IPS-15b (cell line): Measurements from ENCODE around the gene ANKRD50.

Source experiments
- H3K27me3 ChIP-seq: one replicate; pipeline ENCODE4 v1.6.1; 2013; ENCODE audit warnings: low read length; ENCODE audit not compliant: control insufficient read depth, insufficient read depth
- H3K36me3 ChIP-seq: one replicate; pipeline ENCODE4 v1.6.1; 2013; ENCODE audit warnings: low read length; ENCODE audit not compliant: control insufficient read depth, insufficient read depth
- H3K4me1 ChIP-seq: one replicate; pipeline ENCODE4 v1.6.1; 2013; ENCODE audit warnings: mild to moderate bottlenecking, low read length; ENCODE audit not compliant: control insufficient read depth, insufficient read depth
- H3K4me3 ChIP-seq: one replicate; pipeline ENCODE4 v1.5.1; 2013; ENCODE audit warnings: low read depth, low read length
- H3K9ac ChIP-seq: one replicate; pipeline ENCODE4 v1.6.1; 2013; ENCODE audit warnings: low read depth, mild to moderate bottlenecking, low read length
- H3K9me3 ChIP-seq: one replicate; pipeline ENCODE4 v1.6.1; 2013; ENCODE audit warnings: mild to moderate bottlenecking, low read length; ENCODE audit not compliant: control insufficient read depth, insufficient read depth

ANKRD50 gene

GRCh38 chr4:124736526-124736925 is 24.0 kb upstream of the ANKRD50 start:
- Histone ChIP-seq H3K4me3 (no peak overlapping the region), H3K4me1 (peaks cover 12% of the 10 kb centered on the region), H3K9ac (no peak overlapping the region), H3K27me3 (no peaks in the 10 kb centered on the region), H3K36me3 (no peaks in the 10 kb centered on the region), H3K9me3 (no peaks in the 10 kb centered on the region)

- Histone ChIP-seq H3K36me3 (no peaks in the 10 kb centered on the region), H3K4me1 (no peaks in the 10 kb centered on the region), H3K9me3 (no peaks in the 10 kb centered on the region), H3K4me3 (no peak overlapping the region), H3K27me3 (no peaks in the 10 kb centered on the region), H3K9ac (no peak overlapping the region)
Observed at GRCh38 chr4:124727331-124727890, 14.9 kb upstream of the ANKRD50 start.

GRCh38 chr4:124726269-124726668 is 13.7 kb upstream of the ANKRD50 start:
- no peaks in the 10 kb centered on the region for H3K9me3 ChIP-seq
- H3K9ac ChIP-seq, result no peak overlapping the region
- no peak overlapping the region for H3K4me3 ChIP-seq
- no peaks in the 10 kb centered on the region for H3K36me3 ChIP-seq
- H3K27me3 ChIP-seq, result no peaks in the 10 kb centered on the region
- H3K4me1 ChIP-seq, result no peaks in the 10 kb centered on the region

- no peaks in the 10 kb centered on the region for H3K9me3 ChIP-seq
- H3K4me3 ChIP-seq, result no peak overlapping the region
- H3K27me3 ChIP-seq, result no peaks in the 10 kb centered on the region
- H3K9ac ChIP-seq, result no peak overlapping the region
- H3K36me3 ChIP-seq, result no peaks in the 10 kb centered on the region
- H3K4me1 ChIP-seq, result no peaks in the 10 kb centered on the region
Observed at GRCh38 chr4:124722071-124722470, 9.5 kb upstream of the ANKRD50 start.

- Histone ChIP-seq H3K27me3 (no peaks in the 10 kb centered on the region), H3K9me3 (no peaks in the 10 kb centered on the region), H3K9ac (no peak overlapping the region), H3K4me3 (no peak overlapping the region), H3K4me1 (no peaks in the 10 kb centered on the region), H3K36me3 (no peaks in the 10 kb centered on the region)
Observed at GRCh38 chr4:124717101-124717500, 4.6 kb upstream of the ANKRD50 start.

GRCh38 chr4:124713185-124713592 is 657 bp upstream of the ANKRD50 start:
- Histone ChIP-seq H3K36me3 (no peaks in the 10 kb centered on the region), H3K27me3 (no peaks in the 10 kb centered on the region), H3K9ac (peak overlapping the region; percentile 91), H3K4me1 (peaks cover 10% of the 10 kb centered on the region), H3K9me3 (no peaks in the 10 kb centered on the region), H3K4me3 (peak overlapping the region; percentile 81)

GRCh38 chr4:124711471-124712371 is 811 bp downstream of the ANKRD50 start:
- H3K4me1 ChIP-seq, result peaks cover 13% of the 10 kb centered on the region
- H3K27me3 ChIP-seq, result no peaks in the 10 kb centered on the region
- H3K9ac ChIP-seq, result peak overlapping the region; percentile 61
- H3K36me3 ChIP-seq, result no peaks in the 10 kb centered on the region
- H3K9me3 ChIP-seq, result no peaks in the 10 kb centered on the region
- H3K4me3 ChIP-seq, result peak overlapping the region; percentile 85

- H3K36me3 ChIP-seq, result no peaks in the 10 kb centered on the region
- H3K4me3 ChIP-seq, result peak overlapping the region; percentile 85
- no peak overlapping the region for H3K9ac ChIP-seq
- no peaks in the 10 kb centered on the region for H3K27me3 ChIP-seq
- H3K9me3 ChIP-seq, result no peaks in the 10 kb centered on the region
- peaks cover 13% of the 10 kb centered on the region for H3K4me1 ChIP-seq
Observed at GRCh38 chr4:124710911-124711310, 1.6 kb downstream of the ANKRD50 start.

- H3K9me3 ChIP-seq, result no peaks in the 10 kb centered on the region
- no peak overlapping the region for H3K9ac ChIP-seq
- H3K36me3 ChIP-seq, result no peaks in the 10 kb centered on the region
- no peaks in the 10 kb centered on the region for H3K27me3 ChIP-seq
- H3K4me3 ChIP-seq, result peak overlapping the region; percentile 85
- peaks cover 13% of the 10 kb centered on the region for H3K4me1 ChIP-seq
Observed at GRCh38 chr4:124710015-124710741, 2.4 kb downstream of the ANKRD50 start.

- no peaks in the 10 kb centered on the region for H3K36me3 ChIP-seq
- no peaks in the 10 kb centered on the region for H3K9me3 ChIP-seq
- peak overlapping the region; percentile 19 for H3K4me3 ChIP-seq
- no peaks in the 10 kb centered on the region for H3K27me3 ChIP-seq
- peak overlapping the region; percentile 55 for H3K9ac ChIP-seq
- H3K4me1 ChIP-seq, result peaks cover 13% of the 10 kb centered on the region
Observed at GRCh38 chr4:124708517-124709300, 3.8 kb downstream of the ANKRD50 start.

GRCh38 chr4:124705393-124705792 is 7.1 kb downstream of the ANKRD50 start:
- no peaks in the 10 kb centered on the region for H3K36me3 ChIP-seq
- H3K9ac ChIP-seq, result no peak overlapping the region
- H3K9me3 ChIP-seq, result no peaks in the 10 kb centered on the region
- no peaks in the 10 kb centered on the region for H3K27me3 ChIP-seq
- H3K4me3 ChIP-seq, result no peak overlapping the region
- H3K4me1 ChIP-seq, result peaks cover 6% of the 10 kb centered on the region
